SH-SY5Y (cell line): ENCODE results near the gene MXRA5.

Experiments used
- GATA2 ChIP-seq: IDR thresholded peaks from 2 replicates; pipeline ENCODE4 v1.6.1; 2011; ENCODE audit warnings: mild to moderate bottlenecking, low read depth, low read length
- GATA3 ChIP-seq: IDR thresholded peaks from 2 replicates; pipeline ENCODE4 v1.6.1; 2011; ENCODE audit warnings: low read depth, mild to moderate bottlenecking, low read length, moderate library complexity

DNA sequence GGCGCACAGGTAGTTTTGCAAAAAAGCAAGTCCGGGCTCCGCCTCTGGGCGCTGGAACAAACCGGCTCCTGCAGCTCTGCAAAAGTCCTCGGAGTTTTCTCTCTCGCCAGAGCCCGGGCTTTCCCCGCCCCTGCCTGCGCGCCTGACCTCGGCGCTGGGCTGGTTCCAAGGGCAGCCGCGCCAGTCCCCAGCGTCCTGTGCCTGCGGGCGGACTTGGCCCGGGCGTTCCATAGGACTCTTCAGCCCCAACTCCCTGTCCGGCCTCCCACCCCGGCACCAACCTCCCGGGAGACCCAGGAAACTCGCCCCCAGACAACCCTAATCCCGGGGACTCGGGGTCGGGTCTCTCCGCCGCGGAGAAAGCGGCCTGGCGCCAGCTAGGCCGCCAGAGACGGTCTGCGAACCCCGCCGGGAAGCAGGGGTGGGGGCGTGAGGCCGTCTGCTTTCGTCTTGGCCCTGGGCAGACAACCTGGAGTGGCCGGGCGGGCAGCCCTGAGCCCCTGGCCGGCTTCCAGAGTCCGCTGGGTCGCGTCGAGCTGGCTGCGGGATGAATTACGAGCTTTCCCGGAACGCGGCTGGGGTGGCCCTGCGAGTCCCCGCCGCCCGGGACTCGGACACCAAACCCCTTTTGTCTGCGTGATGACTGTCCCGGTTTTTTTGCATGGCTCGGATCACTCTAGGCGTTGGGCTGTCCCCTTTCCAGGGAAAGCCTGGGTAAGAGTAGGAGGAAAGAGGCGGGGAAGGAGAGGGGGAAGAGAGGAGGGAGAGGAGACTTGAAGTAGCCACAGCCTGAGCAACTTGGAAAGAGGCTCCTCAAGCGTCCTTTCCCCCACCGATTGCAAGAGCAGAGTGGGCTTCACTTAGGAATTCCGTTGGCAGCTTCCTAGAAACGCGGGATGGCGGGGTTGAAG, 916 bp downstream of the MXRA5 start:
- no peak for TF ChIP-seq GATA2
- no peak for TF ChIP-seq GATA3
